H1 (cell line): Measurements from ENCODE around the gene MPC1. TPM values are rescaled to one million over a fixed set of nuclear protein-coding genes. Genes with fewer than 3 reads are reported as not detected.

Experiments
- CTCF ChIA-PET: fragments of 300-600 bp; sonication (Branson Sonifier 250); formaldehyde crosslinking; loops from one replicate; lab custom pipeline; 2021; ENCODE audit not compliant: partially characterized antibody; lab: Charles Lee
- POLR2A ChIA-PET: fragments of 300-600 bp; sonication (Branson Sonifier 250); formaldehyde crosslinking; loops from one replicate; lab custom pipeline; 2021; ENCODE audit warnings: inconsistent platforms; ENCODE audit not compliant: partially characterized antibody; lab: Charles Lee
- DNase-seq, 2 experiments: peaks; one replicate each; pipeline versions ENCODE4 v3.0.0 to v3.0.0-alpha.2; 2010 to 2022; ENCODE audit warnings: low spot score in 2 of 2, low read depth in 1 of 2, mixed read lengths in 1 of 2
- FAIRE-seq: peaks from 2 replicates; lab custom pipeline; 2011; peaks lifted over from hg19 to GRCh38; lab: Jason Lieb, UNC
- H2AFZ ChIP-seq: 2 replicates; pipeline ENCODE4 v1.8.1; 2012; ENCODE audit warnings: low read length, inconsistent platforms
- H2AK5ac ChIP-seq: 2 replicates; pipeline ENCODE4 v1.6.1; 2013; ENCODE audit warnings: low read depth, low read length
- H2BK120ac ChIP-seq: replicated peaks from 2 replicates; pipeline ENCODE3; 2013; ENCODE audit warnings: low read depth, low read length, inconsistent platforms
- H2BK12ac ChIP-seq: 2 replicates; pipeline ENCODE4 v1.6.1; 2013; ENCODE audit warnings: low read depth, low read length
- H2BK15ac ChIP-seq: 2 replicates; pipeline ENCODE4 v1.6.1; 2013; ENCODE audit warnings: low read length
- H2BK20ac ChIP-seq: 2 replicates; pipeline ENCODE4 v1.6.1; 2013; ENCODE audit warnings: low read length
- H2BK5ac ChIP-seq: 2 replicates; pipeline ENCODE4 v1.6.1; 2013; ENCODE audit warnings: low read depth, low read length
- H3K14ac ChIP-seq: 2 replicates; pipeline ENCODE4 v1.6.1; 2013; ENCODE audit warnings: inconsistent platforms; ENCODE audit not compliant: insufficient read length
- H3K18ac ChIP-seq: 2 replicates; pipeline ENCODE4 v1.6.1; 2013; ENCODE audit warnings: low read length; ENCODE audit errors: extremely low read depth
- H3K23ac ChIP-seq: 2 replicates; pipeline ENCODE4 v1.6.1; 2013; ENCODE audit warnings: inconsistent platforms; ENCODE audit not compliant: insufficient read length
- H3K23me2 ChIP-seq: 2 replicates; pipeline ENCODE4 v1.6.1; 2013; ENCODE audit warnings: low read depth, low read length
- H3K27ac ChIP-seq: 2 replicates; pipeline ENCODE4 v1.6.1; 2011; ENCODE audit warnings: low read depth, low read length, inconsistent platforms
- H3K27me3 ChIP-seq, 4 experiments: replicated peaks in 1 of 4; 1 replicate in 1 of 4; 2 replicates in 3 of 4; pipeline versions ENCODE4 v1.6.1 to v1.8.1; 2011 to 2013; ENCODE audit warnings: low read length in 3 of 4, mild to moderate bottlenecking in 3 of 4, inconsistent platforms in 2 of 4, mixed read lengths in 2 of 4, moderate library complexity in 1 of 4; ENCODE audit not compliant: control insufficient read depth in 3 of 4, insufficient read depth in 3 of 4; ENCODE audit errors: extremely low read depth in 1 of 4
- H3K36me3 ChIP-seq, 4 experiments: 2 replicates each; pipeline versions ENCODE4 v1.6.1 to v1.8.1; 2011 to 2013; ENCODE audit warnings: mild to moderate bottlenecking in 4 of 4, low read length in 3 of 4, moderate library complexity in 2 of 4, control low read depth in 1 of 4, inconsistent platforms in 1 of 4; ENCODE audit not compliant: insufficient read depth in 4 of 4, control insufficient read depth in 2 of 4
- H3K4ac ChIP-seq: replicated peaks from 2 replicates; pipeline ENCODE3; 2013; ENCODE audit warnings: low read length, low read depth, mixed read lengths, inconsistent platforms; ENCODE audit not compliant: insufficient read length
- H3K4me1 ChIP-seq, 4 experiments: replicated peaks in 1 of 4; 1 replicate in 1 of 4; 2 replicates in 3 of 4; pipeline versions ENCODE4 v1.6.1 to v1.8.1; 2011 to 2013; ENCODE audit warnings: low read length in 3 of 4, inconsistent platforms in 2 of 4, mixed read lengths in 1 of 4; ENCODE audit not compliant: insufficient read depth in 4 of 4, control insufficient read depth in 3 of 4
- H3K4me2 ChIP-seq, 2 experiments: 2 replicates each; pipeline versions ENCODE4 v1.6.1 to v1.8.1; 2011 to 2013; ENCODE audit warnings: low read depth in 2 of 2, low read length in 2 of 2, control low read depth in 1 of 2, inconsistent platforms in 1 of 2, mild to moderate bottlenecking in 1 of 2; ENCODE audit not compliant: insufficient read depth in 1 of 2
- H3K4me3 ChIP-seq, 4 experiments: fragments of 200-600, 300-600 bp in 1 of 4; sonication (generic), shearing (Covaris generic), sonication (Bioruptor Twin) in 1 of 4; 2 replicates each; pipeline versions ENCODE4 v1.5.1 to v1.8.1; 2011 to 2016; ENCODE audit warnings: low read length in 4 of 4, low read depth in 3 of 4, control low read depth in 2 of 4, inconsistent platforms in 2 of 4, mild to moderate bottlenecking in 2 of 4, mixed read lengths in 1 of 4, moderate library complexity in 1 of 4; ENCODE audit not compliant: insufficient read depth in 2 of 4; ENCODE audit errors: extremely low read depth in 1 of 4
- H3K56ac ChIP-seq: replicated peaks from 2 replicates; pipeline ENCODE3; 2013; ENCODE audit warnings: low read depth, mild to moderate bottlenecking, mixed read lengths, low read length, inconsistent platforms; ENCODE audit not compliant: insufficient read length
- H3K79me1 ChIP-seq: 2 replicates; pipeline ENCODE4 v1.6.1; 2013; ENCODE audit warnings: low read depth, low read length, control low read depth
- H3K79me2 ChIP-seq, 2 experiments: 2 replicates each; pipeline versions ENCODE4 v1.6.1 to v1.8.1; 2012 to 2013; ENCODE audit warnings: low read length in 2 of 2, mild to moderate bottlenecking in 2 of 2, inconsistent platforms in 1 of 2; ENCODE audit not compliant: insufficient read depth in 2 of 2, control insufficient read depth in 1 of 2
- H3K9ac ChIP-seq, 4 experiments: replicated peaks in 1 of 4; 1 replicate in 1 of 4; 2 replicates in 3 of 4; pipeline versions ENCODE4 v1.6.1 to v1.8.1; 2011 to 2013; ENCODE audit warnings: low read depth in 3 of 4, low read length in 3 of 4, control low read depth in 2 of 4, mild to moderate bottlenecking in 2 of 4, moderate library complexity in 2 of 4, inconsistent platforms in 1 of 4; ENCODE audit errors: extremely low read depth in 1 of 4
- H3K9me3 ChIP-seq, 2 experiments: 2 replicates each; pipeline versions ENCODE4 v1.6.1 to v1.8.1; 2012 to 2013; ENCODE audit warnings: mild to moderate bottlenecking in 2 of 2, moderate library complexity in 2 of 2, control low read depth in 1 of 2, inconsistent platforms in 1 of 2, low read depth in 1 of 2, low read length in 1 of 2, mixed read lengths in 1 of 2; ENCODE audit not compliant: insufficient read depth in 2 of 2
- H4K20me1 ChIP-seq, 2 experiments: replicated peaks in 1 of 2; 2 replicates each; pipeline versions ENCODE3 to v1.8.1; 2011 to 2013; ENCODE audit warnings: inconsistent platforms in 2 of 2, low read length in 2 of 2, mild to moderate bottlenecking in 1 of 2; ENCODE audit not compliant: insufficient read depth in 2 of 2, control insufficient read depth in 1 of 2
- H4K5ac ChIP-seq: 2 replicates; pipeline ENCODE4 v1.6.1; 2013; ENCODE audit warnings: low read length, low read depth, mixed read lengths, inconsistent platforms; ENCODE audit not compliant: insufficient read length
- H4K8ac ChIP-seq: 2 replicates; pipeline ENCODE4 v1.8.0; 2013; ENCODE audit warnings: mild to moderate bottlenecking, moderate library complexity, low read length, inconsistent platforms; ENCODE audit not compliant: insufficient read depth; ENCODE audit errors: extremely low read depth
- H4K91ac ChIP-seq: replicated peaks from 2 replicates; pipeline ENCODE3; 2013; ENCODE audit warnings: low read length, mixed read lengths, inconsistent platforms; ENCODE audit not compliant: insufficient read length
- EZH2 ChIP-seq: fragments of 200-600 bp; sonication (generic); IDR thresholded peaks from 2 replicates; pipeline ENCODE4 v1.7.1; 2012; ENCODE audit warnings: low read depth, mild to moderate bottlenecking, moderate library complexity, low read length, inconsistent platforms; ENCODE audit not compliant: severe bottlenecking
- KDM5A ChIP-seq: fragments of 200-600 bp; IDR thresholded peaks from 2 replicates; pipeline ENCODE4 v1.7.1; 2012; ENCODE audit warnings: mild to moderate bottlenecking, low read length, inconsistent platforms, mixed read lengths
- NRF1 ChIP-seq: IDR thresholded peaks from 2 replicates; pipeline ENCODE4 v1.6.1; 2011; ENCODE audit warnings: mild to moderate bottlenecking, low read depth, low read length, improper control_type of control experiment
- TCF12 ChIP-seq: IDR thresholded peaks from 2 replicates; pipeline ENCODE4 v1.6.1; 2011; ENCODE audit warnings: low read depth, mild to moderate bottlenecking, low read length
- WGBS, 2 experiments: shearing (Covaris generic) in 1 of 2; methylation state at CpG; one replicate each; pipeline versions ENCODE4 v1.1.6 to v1.1.7; 2013 to 2015; ENCODE audit warnings: low lambda C conversion rate in 2 of 2, mixed read lengths in 2 of 2, inconsistent platforms in 1 of 2, low coverage in 1 of 2, missing lambda C conversion rate in 1 of 2; ENCODE audit not compliant: insufficient replicate concordance in 2 of 2, insufficient coverage in 1 of 2, insufficient read length in 1 of 2; ENCODE audit errors: extremely low coverage in 1 of 2, missing lambda C conversion rate in 1 of 2; 5-methylcytosine and 5-hydroxymethylcytosine counted together
- polyA plus RNA-seq, 7 experiments: library from polyadenylated mRNA; depleted of rRNA in 3 of 7; stranded (reverse) in 5 of 7; unstranded in 2 of 7; fragments of >200 nt in 5 of 7; fragments of 200-250 nt in 2 of 7; gene quantifications; 1 replicate in 5 of 7; 2 replicates in 1 of 7; 4 replicates in 1 of 7; pipeline versions ENCODE4 v1.2.1 to v1.2.3, GENCODE V29; 2011 to 2013; ENCODE audit warnings: missing spikeins in 2 of 7, mixed read lengths in 2 of 7
- total RNA-seq: library from RNA; stranded (reverse); fragmentation: NEBNext Ultra II Directional; extraction: Animal tissue kit (Norgen Biotek cat#: 25700); gene quantifications from 2 replicates; pipeline ENCODE4 v1.2.1, GENCODE V29; 2021

MPC1 gene
- total and polyA plus RNA-seq, 2 of the 8 experiments (the other 6 are each of a cell fraction or from before 2014, with no cell fraction given), result 10.2 to 12.6 TPM

DNA sequence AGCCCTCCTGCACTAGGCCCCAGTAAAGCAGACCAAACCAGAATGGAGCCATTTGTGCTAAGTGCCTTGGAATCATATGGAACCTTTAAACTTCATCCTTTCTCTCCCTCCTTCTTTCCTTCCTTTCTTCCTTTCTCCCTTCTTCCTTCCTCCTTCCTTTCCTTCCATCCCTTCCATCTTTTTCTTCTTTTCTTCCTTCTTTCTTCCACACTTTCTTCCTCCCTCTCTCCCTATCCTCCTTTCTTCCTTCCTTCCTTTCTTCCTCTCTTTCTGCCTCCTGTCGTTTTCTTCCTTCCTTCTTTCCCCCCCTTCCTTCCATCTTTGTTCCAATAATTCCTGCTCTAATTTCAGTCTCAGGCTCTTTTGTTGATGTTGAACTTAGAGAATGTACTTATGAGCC is 29.2 kb downstream of the MPC1 start:
- Histone ChIP-seq H3K79me2 (no peaks in the 10 kb centered on the region), H3K36me3 (no peaks in the 10 kb centered on the region), H3K14ac (no peak overlapping the region), H3K27me3 (0 out of 7 replicates have a peak, but pooled peaks cover 0 to 2% (median 0%) of the 10 kb centered on the region in 4 experiments), H3K18ac (no peak overlapping the region), H3K27ac (no peak overlapping the region), H4K8ac (no peak overlapping the region), H3K79me1 (no peaks in the 10 kb centered on the region), H3K9ac (no peak overlapping the region), H2BK120ac (no peak overlapping the region), H3K23ac (no peak overlapping the region), H4K91ac (no peak overlapping the region), H4K20me1 (no peaks in the 10 kb centered on the region), H2BK12ac (no peak overlapping the region), H3K56ac (no peak overlapping the region), H2AFZ (no peak overlapping the region), H2AK5ac (no peak overlapping the region), H3K4ac (no peak overlapping the region), H3K4me3 (no peak overlapping the region), H3K9me3 (no peaks in the 10 kb centered on the region), H2BK15ac (no peak overlapping the region), H4K5ac (no peak overlapping the region), H2BK5ac (no peak overlapping the region), H3K4me1 (peaks cover 0 to 4% (median 3%) of the 10 kb centered on the region in 4 experiments; a peak in 4 of 7 replicates), H2BK20ac (no peak overlapping the region), H3K23me2 (no peaks in the 10 kb centered on the region), H3K4me2 (no peak overlapping the region)
- TF ChIP-seq EZH2, result no peak
- TF ChIP-seq KDM5A, result no peak
- TF ChIP-seq TCF12, result no peak
- TF ChIP-seq NRF1, result no peak
- ChIA-PET POLR2A (interaction anchor here (1.4 to 1.6 kb wide), 2 partner anchors 11 to 21 kb away, joined by 4 to 6 read pairs; partner anchors contain the start of gene SFT2D1), CTCF (no interaction called here)
- FAIRE-seq (no peak), DNase-seq (no peak)
- WGBS, 2 experiments, result 86% methylated on average over 1 of the region's 1 CpG; no CpG with 5 or more reads in 1 of the 2 experiments
